Measurements from ENCODE around the gene TOB2.

DNA sequence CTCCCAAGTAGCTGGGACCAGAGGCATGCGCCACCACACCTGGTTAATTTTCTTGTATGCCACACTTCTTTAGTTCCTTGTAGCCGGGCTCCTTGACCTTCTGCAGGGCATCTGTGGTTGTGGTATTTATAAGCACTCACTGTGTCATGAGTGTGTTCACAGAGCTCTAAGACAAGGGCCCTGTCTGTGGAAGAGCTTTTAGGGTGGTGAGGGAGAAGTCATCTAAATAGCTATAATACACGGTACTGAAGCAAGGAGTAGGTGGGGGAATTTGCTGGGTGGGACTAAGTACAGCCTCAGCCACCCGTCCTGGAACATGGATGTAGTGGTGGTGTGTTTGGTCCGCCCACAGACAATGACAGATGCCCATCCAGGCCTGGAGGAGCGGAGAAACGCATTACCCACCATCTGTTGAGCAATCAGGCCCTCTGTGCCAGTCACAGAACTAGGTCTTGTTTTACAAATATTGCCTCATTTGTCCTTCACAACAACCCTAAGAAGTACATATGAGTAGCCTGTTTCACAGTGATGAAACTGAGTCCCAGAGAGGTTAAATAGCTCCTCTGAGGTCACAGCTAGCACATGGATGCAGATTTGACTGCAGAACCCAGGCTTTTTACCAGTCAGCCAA, 32.4 kb upstream of the TOB2 start:
- no peak for TF ChIP-seq POLR2AphosphoS5 (IDR thresholded peaks at IDR 0.05; ENCODE audit: borderline replicate concordance, low read depth, low read length)
- TF ChIP-seq EZH2 (IDR thresholded peaks at IDR 0.05), result no peak
- no peak for TF ChIP-seq FOXP2 (optimal IDR thresholded peaks at IDR 0.05; ENCODE audit: control extremely low read depth, extremely low read length, insufficient read depth)

Measured in SK-N-MC (cell line).